ENCODE results near the gene MCIDAS.

The MCIDAS gene

DNA sequence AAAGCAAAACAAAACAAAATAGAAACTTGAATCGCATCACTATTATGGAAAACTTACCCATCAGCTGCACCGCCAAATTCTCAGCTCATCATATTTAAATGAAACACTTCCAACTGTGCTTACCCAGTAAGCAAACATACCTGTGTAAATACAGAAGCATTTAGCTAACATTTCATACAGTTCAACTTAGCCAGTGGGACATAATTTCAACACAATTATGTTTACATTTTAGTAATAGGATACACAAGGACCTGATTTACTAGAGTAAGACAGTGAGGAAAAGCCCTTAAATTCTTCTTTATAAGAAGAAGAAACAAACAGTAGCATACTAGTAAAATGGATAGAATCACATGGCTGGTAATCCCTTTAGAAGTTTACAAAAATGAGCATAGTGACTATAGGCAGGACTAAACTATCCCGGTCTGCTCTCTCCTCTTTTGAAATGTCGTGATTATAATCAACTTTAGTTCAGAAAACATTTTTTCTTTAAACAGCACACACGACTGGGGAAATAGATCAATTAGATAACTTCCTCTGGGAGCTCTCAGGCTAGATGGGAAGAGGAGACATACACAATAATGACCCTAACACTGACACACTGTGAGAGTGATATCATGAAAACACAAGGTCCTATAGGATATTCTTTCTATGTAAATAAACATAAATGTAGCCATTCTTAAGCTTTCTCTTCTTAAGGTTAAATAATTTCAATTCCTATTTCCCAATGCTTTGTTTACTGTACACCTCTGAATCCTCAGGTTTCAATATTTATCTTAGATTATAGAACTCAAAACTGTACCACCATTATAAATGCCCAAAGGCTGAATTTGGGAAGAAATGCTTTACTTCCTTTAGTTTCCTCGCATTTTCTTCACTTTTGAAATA, 38.2 kb downstream of the MCIDAS start:
- no peak for ATAC-seq

GRCh38 chr5:55187370-55187769, 39.7 kb downstream of the MCIDAS start:
- peaks cover 66% of the 10 kb centered on the region for H3K27me3 Mint-ChIP-seq
- H3K4me1 Mint-ChIP-seq = no peaks in the 10 kb centered on the region
- ATAC-seq (no peak), DNase-seq (no peak)
- H3K4me3 Mint-ChIP-seq = no peak overlapping the region
- H3K9me3 Mint-ChIP-seq = no peaks in the 10 kb centered on the region
- no peak overlapping the region for H3K27ac Mint-ChIP-seq

More for the DNA sequence above, 38.2 kb downstream of the MCIDAS start:
- no peaks in the 10 kb centered on the region for H3K9me3 Mint-ChIP-seq
- H3K27me3 Mint-ChIP-seq = peaks cover 71% of the 10 kb centered on the region
- DNase-seq = no peak
- no peak overlapping the region for H3K27ac Mint-ChIP-seq
- H3K4me1 Mint-ChIP-seq = no peaks in the 10 kb centered on the region
- no peak overlapping the region for H3K4me3 Mint-ChIP-seq

DNA sequence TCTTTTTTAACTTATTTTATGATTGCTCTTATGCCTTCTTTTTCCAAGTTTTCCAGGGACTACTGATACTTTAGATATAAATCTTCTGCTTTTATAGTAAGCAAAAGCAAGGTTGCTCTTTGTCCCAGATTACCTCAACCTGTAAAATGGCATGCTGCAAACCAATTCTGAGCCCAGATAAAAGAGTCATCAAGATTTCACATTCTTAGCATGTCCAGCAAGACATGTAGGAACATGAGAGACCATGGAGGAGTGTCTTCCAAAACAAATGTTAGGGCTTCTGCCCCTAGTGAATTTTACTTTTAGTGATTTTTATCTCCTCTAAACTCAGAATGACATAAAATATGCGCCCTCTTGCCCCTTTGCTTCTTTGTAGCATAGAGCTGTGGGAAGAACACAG, 47.1 kb downstream of the MCIDAS start:
- ATAC-seq = no peak
- no peak overlapping the region for H3K27ac Mint-ChIP-seq
- peaks cover 73% of the 10 kb centered on the region for H3K27me3 Mint-ChIP-seq

GRCh38 chr5:55177078-55177477, 50.0 kb downstream of the MCIDAS start:
- Mint-ChIP-seq H3K27me3 (peaks cover 85% of the 10 kb centered on the region), H3K4me3 (peak overlapping the region; percentile 73 to 74), H3K9me3 (no peaks in the 10 kb centered on the region), H3K4me1 (peaks cover 34% of the 10 kb centered on the region), H3K27ac (no peak overlapping the region)
- ATAC-seq (no peak), DNase-seq (no peak)

More for the DNA sequence above, 47.1 kb downstream of the MCIDAS start:
- Mint-ChIP-seq H3K4me3 (no peak overlapping the region), H3K4me1 (peaks cover 15% of the 10 kb centered on the region), H3K9me3 (no peaks in the 10 kb centered on the region)
- DNase-seq = no peak

GRCh38 chr5:55176176-55176818, 50.8 kb downstream of the MCIDAS start:
- Mint-ChIP-seq H3K27me3 (peaks cover 83% of the 10 kb centered on the region), H3K9me3 (no peaks in the 10 kb centered on the region), H3K4me1 (peaks cover 34% of the 10 kb centered on the region), H3K27ac (no peak overlapping the region), H3K4me3 (peak overlapping the region; percentile 73 to 74)
- DNase-seq (peak in 1 of 2 donors; percentile 15), ATAC-seq (peak; percentile 36)

DNA sequence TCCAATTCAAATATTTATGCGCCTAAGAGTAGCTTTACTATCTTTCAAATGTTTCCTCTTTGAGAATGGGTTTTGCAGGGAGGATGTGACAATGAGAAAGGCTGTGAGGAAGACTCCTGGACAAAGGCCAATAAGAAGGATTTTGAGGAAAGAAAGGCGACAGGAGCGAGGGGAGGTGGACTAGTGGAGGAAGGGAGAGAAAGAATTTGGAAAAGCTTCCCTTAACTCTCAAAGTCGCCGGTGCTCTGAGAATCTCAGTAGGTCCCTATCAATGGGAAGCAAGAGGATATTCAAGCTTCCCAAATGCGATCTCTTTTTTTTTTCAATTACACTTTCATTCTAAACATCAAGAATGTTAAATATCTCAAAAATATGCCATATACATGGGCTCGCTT, 51.3 kb downstream of the MCIDAS start:
- ATAC-seq (no peak), DNase-seq (no peak)
- H3K9me3 Mint-ChIP-seq = no peaks in the 10 kb centered on the region
- H3K4me3 Mint-ChIP-seq = peak overlapping the region; percentile 73 to 74
- peak overlapping the region in 1 of 2 donors; percentile 3 for H3K27ac Mint-ChIP-seq
- peaks cover 77% of the 10 kb centered on the region for H3K27me3 Mint-ChIP-seq
- peaks cover 34% of the 10 kb centered on the region for H3K4me1 Mint-ChIP-seq

GRCh38 chr5:55173687-55174230, 53.4 kb downstream of the MCIDAS start:
- Mint-ChIP-seq H3K27ac (no peak overlapping the region), H3K9me3 (no peaks in the 10 kb centered on the region), H3K27me3 (peaks cover 82% of the 10 kb centered on the region), H3K4me3 (peak overlapping the region; percentile 84 to 91), H3K4me1 (peaks cover 39% of the 10 kb centered on the region)
- DNase-seq (no peak), ATAC-seq (peak; percentile 14)

- Mint-ChIP-seq H3K9me3 (no peaks in the 10 kb centered on the region), H3K4me1 (peaks cover 39% of the 10 kb centered on the region), H3K4me3 (peak within 1 kb of the TSS; percentile 91 to 95), H3K27me3 (peaks cover 82% of the 10 kb centered on the region), H3K27ac (peak within 1 kb of the TSS; percentile 29 to 68)
- ATAC-seq = peak; percentile 91
- peak; percentile 69 to 76 for DNase-seq
These were observed 54.0 kb downstream of the MCIDAS start, which contains the start of gene CDC20B for GRCh38 chr5:55172937-55173686. Gene CDC20B, minus strand, starts transcription at chr5:55173177. Its CDS starts 177 bp downstream, at chr5:55173000.

- no peak overlapping the region for H3K27ac Mint-ChIP-seq
- H3K4me1 Mint-ChIP-seq = peaks cover 39% of the 10 kb centered on the region
These were observed 54.8 kb downstream of the MCIDAS start for GRCh38 chr5:55172051-55172899.

DNA sequence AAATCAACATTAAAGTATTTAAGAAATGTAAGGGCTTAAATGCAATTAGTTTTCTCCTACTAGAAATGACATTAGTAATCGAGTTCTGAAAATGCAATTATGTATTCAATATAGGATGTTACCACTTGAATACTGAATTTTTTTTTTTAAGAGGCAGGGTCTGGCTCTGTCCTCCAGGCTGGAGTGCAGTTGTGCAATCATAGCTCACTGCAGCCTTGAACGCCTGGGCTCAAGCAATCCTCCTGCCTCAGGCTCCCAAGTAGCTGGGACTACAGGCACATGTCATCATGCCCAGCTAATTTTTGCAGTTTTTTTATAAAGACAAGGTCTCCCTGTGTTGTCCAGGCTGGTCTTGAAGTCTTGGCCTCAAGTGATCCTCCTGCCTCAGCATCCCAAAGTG, 55.6 kb downstream of the MCIDAS start:
- Mint-ChIP-seq H3K27ac (no peak overlapping the region), H3K4me1 (peaks cover 34% of the 10 kb centered on the region), H3K9me3 (no peaks in the 10 kb centered on the region), H3K27me3 (peaks cover 75% of the 10 kb centered on the region), H3K4me3 (no peak overlapping the region)
- ATAC-seq = no peak
- DNase-seq = no peak

More at GRCh38 chr5:55172051-55172899, 54.8 kb downstream of the MCIDAS start:
- Mint-ChIP-seq H3K4me3 (peak overlapping the region; percentile 90 to 95), H3K27me3 (peaks cover 80% of the 10 kb centered on the region), H3K9me3 (no peaks in the 10 kb centered on the region)
- peak; percentile 74 for ATAC-seq
- DNase-seq = peak; percentile 60 to 76

Measured in stimulated activated naive CD8-positive, alpha-beta T cell treated with anti-CD3 and anti-CD28 coated beads, Interleukin-15, amount 100 ng/mL, for 72 hours (primary cell).